ENCODE results near the gene SERINC5.
"Not testable (repeated sequence)": the region's sequence is repeated elsewhere in the genome, so short reads cannot be mapped to it uniquely, and the experiment has no call there.

SERINC5 gene

GRCh38 chr5:80154749-80155148, 101.1 kb downstream of the SERINC5 start:
- CTCF ChIA-PET: no interaction called here
- POLR2A ChIA-PET: no interaction called here
- no peak overlapping the region for H3K4me3 ChIP-seq (ENCODE audit: low read depth, low read length)
- no peak for TF ChIP-seq CTCF (IDR thresholded peaks at IDR 0.05; ENCODE audit: insufficient read depth, low read length, missing control alignments)
- no peak for DNase-seq (ENCODE audit: low read depth, low spot score)

- DNase-seq (ENCODE audit: low read depth, low spot score); H3K4me3 ChIP-seq (ENCODE audit: low read depth, low read length); POLR2A ChIA-PET; CTCF ChIA-PET: not testable (repeated sequence)
Measured at GRCh38 chr5:80154289-80154688, 101.6 kb downstream of the SERINC5 start.

- CTCF ChIA-PET: no interaction called here
- DNase-seq (ENCODE audit: low read depth, low spot score): no peak
Measured at GRCh38 chr5:80153586-80154126, 102.2 kb downstream of the SERINC5 start.

GRCh38 chr5:80152778-80153177, 103.1 kb downstream of the SERINC5 start:
- no peak for DNase-seq (ENCODE audit: low read depth, low spot score)
- ChIA-PET POLR2A (no interaction called here), CTCF (no interaction called here)

More at GRCh38 chr5:80153586-80154126, 102.2 kb downstream of the SERINC5 start:
- H3K4me3 ChIP-seq (ENCODE audit: low read depth, low read length): no peak overlapping the region
- POLR2A ChIA-PET: no interaction called here
- no peak for TF ChIP-seq CTCF (IDR thresholded peaks at IDR 0.05; ENCODE audit: insufficient read depth, low read length, missing control alignments)

GRCh38 chr5:80151890-80152289, 104.0 kb downstream of the SERINC5 start:
- POLR2A ChIA-PET: no interaction called here
- H3K4me3 ChIP-seq (ENCODE audit: low read depth, low read length): no peak overlapping the region
- DNase-seq (ENCODE audit: low read depth, low spot score): no peak
- TF ChIP-seq CTCF (IDR thresholded peaks at IDR 0.05; ENCODE audit: insufficient read depth, low read length, missing control alignments): no peak
- CTCF ChIA-PET: no interaction called here

More at GRCh38 chr5:80152778-80153177, 103.1 kb downstream of the SERINC5 start:
- no peak for TF ChIP-seq CTCF (IDR thresholded peaks at IDR 0.05; ENCODE audit: insufficient read depth, low read length, missing control alignments)
- H3K4me3 ChIP-seq (ENCODE audit: low read depth, low read length): no peak overlapping the region

- no peak overlapping the region for H3K4me3 ChIP-seq (ENCODE audit: low read depth, low read length)
- ChIA-PET POLR2A (no interaction called here), CTCF (no interaction called here)
- no peak for TF ChIP-seq CTCF (IDR thresholded peaks at IDR 0.05; ENCODE audit: insufficient read depth, low read length, missing control alignments)
- no peak for DNase-seq (ENCODE audit: low read depth, low spot score)
Measured at GRCh38 chr5:80150731-80151130, 105.1 kb downstream of the SERINC5 start.

GRCh38 chr5:80149161-80149609, 106.7 kb downstream of the SERINC5 start:
- ChIA-PET POLR2A (no interaction called here), CTCF (interaction anchor here (1.0 kb wide), 1 partner anchor 57 kb away, joined by 4 read pairs; no protein-coding TSS in a partner anchor)
- no peak for TF ChIP-seq CTCF (IDR thresholded peaks at IDR 0.05; ENCODE audit: insufficient read depth, low read length, missing control alignments)
- H3K4me3 ChIP-seq (ENCODE audit: low read depth, low read length): no peak overlapping the region
- no peak for DNase-seq (ENCODE audit: low read depth, low spot score)
